Body of pancreas (tissue), 4 donors: Measurements from ENCODE around the gene VWA5B1.

Source experiments
- POLR2A ChIP-seq, 3 donors: fragments of 450-650 bp; IDR thresholded peaks; one replicate each; pipeline ENCODE4 v1.6.1; 2016; ENCODE audit warnings: antibody characterized with exemption in 3 of 3, mild to moderate bottlenecking in 2 of 3
- TF ChIP-seq, protein P1 (sequence below), 7 experiments: fragments of 450-650 bp in 4 of 7; fragments of 200-600 bp in 3 of 7; sonication (generic) in 3 of 7; IDR thresholded peaks; one replicate each; pipeline ENCODE4 v1.5.1; 2016 to 2019; ENCODE audit warnings: antibody characterized with exemption in 7 of 7

DNA sequence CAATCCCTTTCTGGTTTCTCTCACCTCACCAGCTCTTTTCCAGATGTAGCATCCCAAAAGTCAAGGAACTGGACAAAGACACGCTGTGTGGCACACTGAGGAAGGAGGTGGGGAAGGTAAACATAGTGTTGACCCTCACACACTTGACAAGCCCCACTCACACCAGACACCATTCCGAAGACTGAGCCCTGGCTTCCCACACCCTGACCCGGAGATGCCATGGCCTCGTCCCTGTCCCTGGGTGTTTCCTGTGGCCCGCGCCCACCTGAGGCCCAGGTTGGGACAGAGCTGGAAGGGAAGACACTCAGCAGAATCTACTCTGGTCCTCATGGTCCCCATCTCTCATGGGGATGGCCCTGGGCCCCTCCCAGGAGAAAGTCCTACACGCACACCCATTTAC is 16.4 kb downstream of the VWA5B1 start:
- TF ChIP-seq, protein P1, sequence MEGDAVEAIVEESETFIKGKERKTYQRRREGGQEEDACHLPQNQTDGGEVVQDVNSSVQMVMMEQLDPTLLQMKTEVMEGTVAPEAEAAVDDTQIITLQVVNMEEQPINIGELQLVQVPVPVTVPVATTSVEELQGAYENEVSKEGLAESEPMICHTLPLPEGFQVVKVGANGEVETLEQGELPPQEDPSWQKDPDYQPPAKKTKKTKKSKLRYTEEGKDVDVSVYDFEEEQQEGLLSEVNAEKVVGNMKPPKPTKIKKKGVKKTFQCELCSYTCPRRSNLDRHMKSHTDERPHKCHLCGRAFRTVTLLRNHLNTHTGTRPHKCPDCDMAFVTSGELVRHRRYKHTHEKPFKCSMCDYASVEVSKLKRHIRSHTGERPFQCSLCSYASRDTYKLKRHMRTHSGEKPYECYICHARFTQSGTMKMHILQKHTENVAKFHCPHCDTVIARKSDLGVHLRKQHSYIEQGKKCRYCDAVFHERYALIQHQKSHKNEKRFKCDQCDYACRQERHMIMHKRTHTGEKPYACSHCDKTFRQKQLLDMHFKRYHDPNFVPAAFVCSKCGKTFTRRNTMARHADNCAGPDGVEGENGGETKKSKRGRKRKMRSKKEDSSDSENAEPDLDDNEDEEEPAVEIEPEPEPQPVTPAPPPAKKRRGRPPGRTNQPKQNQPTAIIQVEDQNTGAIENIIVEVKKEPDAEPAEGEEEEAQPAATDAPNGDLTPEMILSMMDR (IDR thresholded peaks at IDR 0.05) = no peak
- TF ChIP-seq POLR2A (IDR thresholded peaks at IDR 0.05) = no peak
